PFSK-1 (cell line): ENCODE results near the gene ANO9.

Source experiments
- POLR2AphosphoS5 ChIP-seq: IDR thresholded peaks from 2 replicates; pipeline ENCODE4 v1.6.1; 2012; ENCODE audit warnings: low read depth, mild to moderate bottlenecking, control low read depth, low read length, moderate library complexity
- SIN3A ChIP-seq: IDR thresholded peaks from 2 replicates; pipeline ENCODE4 v1.6.1; 2012; ENCODE audit warnings: mild to moderate bottlenecking, low read length, moderate library complexity, borderline replicate concordance; ENCODE audit not compliant: insufficient read depth
- TAF1 ChIP-seq: IDR thresholded peaks from 2 replicates; pipeline ENCODE4 v1.6.1; 2012; ENCODE audit warnings: low read length, control low read depth, borderline replicate concordance; ENCODE audit not compliant: insufficient read depth
- TF ChIP-seq, protein P1 (sequence below), 2 experiments: IDR thresholded peaks; 2 replicates each; pipeline versions ENCODE4 v1.6.1 to v1.8.0; 2011 to 2012; ENCODE audit warnings: low read depth in 2 of 2, low read length in 2 of 2, control low read depth in 1 of 2, inconsistent platforms in 1 of 2, mild to moderate bottlenecking in 1 of 2, moderate library complexity in 1 of 2; ENCODE audit not compliant: insufficient read depth in 1 of 2

DNA sequence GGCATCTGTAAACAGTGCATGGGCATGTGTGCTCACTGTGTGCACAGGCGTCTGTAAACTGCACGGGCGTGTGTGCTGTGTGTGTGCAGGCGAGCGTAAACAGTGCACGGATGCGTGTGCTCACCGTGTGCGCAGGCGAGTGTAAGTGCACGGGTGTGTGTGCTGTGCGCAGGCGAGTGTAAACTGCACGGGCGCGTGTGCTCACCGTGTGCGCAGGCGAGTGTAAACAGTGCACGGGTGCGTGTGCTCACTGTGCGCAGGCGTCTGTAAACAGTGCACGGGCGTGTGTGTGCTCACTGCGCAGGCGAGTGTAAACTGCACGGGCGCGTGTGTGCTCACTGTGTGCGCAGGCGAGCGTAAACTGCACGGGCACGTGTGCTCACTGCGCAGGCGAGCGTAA lies 42.8 kb upstream of the ANO9 start:
- TF ChIP-seq POLR2AphosphoS5 (no peak), SIN3A (no peak), TAF1 (no peak)
- TF ChIP-seq, protein P1, sequence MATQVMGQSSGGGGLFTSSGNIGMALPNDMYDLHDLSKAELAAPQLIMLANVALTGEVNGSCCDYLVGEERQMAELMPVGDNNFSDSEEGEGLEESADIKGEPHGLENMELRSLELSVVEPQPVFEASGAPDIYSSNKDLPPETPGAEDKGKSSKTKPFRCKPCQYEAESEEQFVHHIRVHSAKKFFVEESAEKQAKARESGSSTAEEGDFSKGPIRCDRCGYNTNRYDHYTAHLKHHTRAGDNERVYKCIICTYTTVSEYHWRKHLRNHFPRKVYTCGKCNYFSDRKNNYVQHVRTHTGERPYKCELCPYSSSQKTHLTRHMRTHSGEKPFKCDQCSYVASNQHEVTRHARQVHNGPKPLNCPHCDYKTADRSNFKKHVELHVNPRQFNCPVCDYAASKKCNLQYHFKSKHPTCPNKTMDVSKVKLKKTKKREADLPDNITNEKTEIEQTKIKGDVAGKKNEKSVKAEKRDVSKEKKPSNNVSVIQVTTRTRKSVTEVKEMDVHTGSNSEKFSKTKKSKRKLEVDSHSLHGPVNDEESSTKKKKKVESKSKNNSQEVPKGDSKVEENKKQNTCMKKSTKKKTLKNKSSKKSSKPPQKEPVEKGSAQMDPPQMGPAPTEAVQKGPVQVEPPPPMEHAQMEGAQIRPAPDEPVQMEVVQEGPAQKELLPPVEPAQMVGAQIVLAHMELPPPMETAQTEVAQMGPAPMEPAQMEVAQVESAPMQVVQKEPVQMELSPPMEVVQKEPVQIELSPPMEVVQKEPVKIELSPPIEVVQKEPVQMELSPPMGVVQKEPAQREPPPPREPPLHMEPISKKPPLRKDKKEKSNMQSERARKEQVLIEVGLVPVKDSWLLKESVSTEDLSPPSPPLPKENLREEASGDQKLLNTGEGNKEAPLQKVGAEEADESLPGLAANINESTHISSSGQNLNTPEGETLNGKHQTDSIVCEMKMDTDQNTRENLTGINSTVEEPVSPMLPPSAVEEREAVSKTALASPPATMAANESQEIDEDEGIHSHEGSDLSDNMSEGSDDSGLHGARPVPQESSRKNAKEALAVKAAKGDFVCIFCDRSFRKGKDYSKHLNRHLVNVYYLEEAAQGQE (IDR thresholded peaks at IDR 0.05; ENCODE audit: insufficient read depth in 1 of 2, low read depth in 2 of 2, low read length in 2 of 2) = no peak
